SKM-1 treated with dmso at 0.1 percent for 144 hours (cell line): Measurements from ENCODE around the gene GINS1.
"Not testable (repeated sequence)": the region's sequence is repeated elsewhere in the genome, so short reads cannot be mapped to it uniquely, and the experiment has no call there.

Source experiments
- DNase-seq: peaks from one replicate; lab custom pipeline; 2025; ENCODE audit not compliant: unreplicated experiment; lab: John Stamatoyannopoulos, UW

Gene GINS1

GRCh38 chr20:25389858-25390537 is 17.5 kb upstream of the GINS1 start:
- no peak for DNase-seq

GRCh38 chr20:25390538-25391528 is 16.6 kb upstream of the GINS1 start, which contains the start of gene ABHD12:
Gene ABHD12, minus strand, starts transcription at chr20:25390835. Its CDS starts 132 bp downstream, at chr20:25390703.
- DNase-seq, result peak; percentile 90

GRCh38 chr20:25394276-25394675 is 13.2 kb upstream of the GINS1 start:
- DNase-seq, result no peak

- no peak for DNase-seq
Observed at GRCh38 chr20:25394996-25395395, 12.5 kb upstream of the GINS1 start.

- DNase-seq, result no peak
Observed at GRCh38 chr20:25397096-25397495, 10.4 kb upstream of the GINS1 start.

GRCh38 chr20:25397821-25398220 is 9.7 kb upstream of the GINS1 start:
- no peak for DNase-seq

- DNase-seq, result no peak
Observed at GRCh38 chr20:25398376-25399036, 9.0 kb upstream of the GINS1 start.

- peak; percentile 20 for DNase-seq
Observed at GRCh38 chr20:25399037-25399430, 8.4 kb upstream of the GINS1 start.

GRCh38 chr20:25400291-25400732 is 7.2 kb upstream of the GINS1 start:
- DNase-seq, result not testable (repeated sequence)

GRCh38 chr20:25402583-25402982 is 4.9 kb upstream of the GINS1 start:
- no peak for DNase-seq

GRCh38 chr20:25408170-25408547 is 686 bp downstream of the GINS1 start:
- no peak for DNase-seq

- no peak for DNase-seq
Observed at GRCh38 chr20:25408890-25409289, 1.4 kb downstream of the GINS1 start.

GRCh38 chr20:25418776-25419175 is 11.3 kb downstream of the GINS1 start:
- DNase-seq, result no peak

GRCh38 chr20:25421102-25421501 is 13.6 kb downstream of the GINS1 start:
- no peak for DNase-seq

GRCh38 chr20:25422032-25422431 is 14.6 kb downstream of the GINS1 start:
- DNase-seq, result no peak

- no peak for DNase-seq
Observed at GRCh38 chr20:25424536-25424935, 17.1 kb downstream of the GINS1 start.

GRCh38 chr20:25437153-25437581 is 29.7 kb downstream of the GINS1 start:
- DNase-seq, result no peak

- DNase-seq, result peak; percentile 16
Observed at GRCh38 chr20:25439328-25439727, 31.9 kb downstream of the GINS1 start.

GRCh38 chr20:25444556-25444955 is 37.1 kb downstream of the GINS1 start:
- no peak for DNase-seq

- DNase-seq, result no peak
Observed at GRCh38 chr20:25447671-25448070, 40.2 kb downstream of the GINS1 start.

GRCh38 chr20:25452333-25452732 is 44.9 kb downstream of the GINS1 start:
- no peak for DNase-seq
